GM18498 (cell line): ENCODE measurements around the gene SLC30A4.
"Not testable (repeated sequence)": the region's sequence is repeated elsewhere in the genome, so short reads cannot be mapped to it uniquely, and the experiment has no call there.

ENCODE experiments used
- ATAC-seq: cut with Tn5 transposase; IDR thresholded peaks from one replicate; pipeline ENCODE4 v1.9.1; 2021; ENCODE audit warnings: mild to moderate bottlenecking, moderate library complexity; ENCODE audit not compliant: unreplicated experiment

Gene SLC30A4

DNA sequence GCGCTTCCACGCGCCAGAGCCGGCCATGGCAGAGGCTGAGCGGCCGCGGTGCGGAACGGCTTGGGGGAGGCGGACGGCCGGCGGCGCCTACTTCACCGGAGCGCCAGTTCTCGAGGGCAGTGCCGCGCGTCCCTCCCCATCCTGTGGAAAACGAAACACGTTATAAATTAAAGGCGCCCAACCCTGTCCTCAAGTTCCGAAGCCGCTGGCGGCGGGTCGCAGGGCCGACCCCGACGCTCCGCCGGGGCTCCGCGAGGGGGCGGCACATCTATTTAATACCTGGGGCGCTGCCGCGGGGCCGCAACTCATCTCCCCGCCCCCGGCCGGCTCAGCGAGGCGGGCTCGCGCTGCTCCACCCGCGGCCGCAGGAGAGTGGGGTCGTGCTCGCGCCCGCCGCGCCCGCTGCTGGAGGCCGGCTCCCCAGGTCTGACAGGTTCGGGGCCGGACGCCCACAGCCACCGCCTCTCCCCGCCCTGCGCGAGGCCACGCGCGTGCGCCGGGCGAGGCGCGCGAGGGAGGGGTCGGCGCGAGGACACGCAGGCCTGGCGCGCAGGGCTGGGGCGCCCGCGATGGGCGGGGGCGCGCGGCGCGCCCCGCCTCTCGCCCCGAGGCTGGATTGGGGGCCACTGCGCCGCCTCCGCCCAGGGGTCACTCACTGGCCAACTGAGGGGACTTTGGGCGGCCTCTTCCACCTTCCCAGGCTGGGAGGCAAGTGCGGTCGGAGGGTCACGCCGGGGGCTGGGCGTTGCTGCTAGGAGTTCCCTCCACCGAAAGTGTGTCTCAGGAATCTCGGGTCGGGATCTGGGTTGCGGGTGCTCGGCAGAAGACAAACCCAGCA lies at the start of gene SLC30A4:
Gene SLC30A4 (minus strand): TSS at position 428 of the 838 bp plus-strand sequence. CDS start 401 bp downstream, at position 27.
- ATAC-seq = peak; percentile 89

DNA sequence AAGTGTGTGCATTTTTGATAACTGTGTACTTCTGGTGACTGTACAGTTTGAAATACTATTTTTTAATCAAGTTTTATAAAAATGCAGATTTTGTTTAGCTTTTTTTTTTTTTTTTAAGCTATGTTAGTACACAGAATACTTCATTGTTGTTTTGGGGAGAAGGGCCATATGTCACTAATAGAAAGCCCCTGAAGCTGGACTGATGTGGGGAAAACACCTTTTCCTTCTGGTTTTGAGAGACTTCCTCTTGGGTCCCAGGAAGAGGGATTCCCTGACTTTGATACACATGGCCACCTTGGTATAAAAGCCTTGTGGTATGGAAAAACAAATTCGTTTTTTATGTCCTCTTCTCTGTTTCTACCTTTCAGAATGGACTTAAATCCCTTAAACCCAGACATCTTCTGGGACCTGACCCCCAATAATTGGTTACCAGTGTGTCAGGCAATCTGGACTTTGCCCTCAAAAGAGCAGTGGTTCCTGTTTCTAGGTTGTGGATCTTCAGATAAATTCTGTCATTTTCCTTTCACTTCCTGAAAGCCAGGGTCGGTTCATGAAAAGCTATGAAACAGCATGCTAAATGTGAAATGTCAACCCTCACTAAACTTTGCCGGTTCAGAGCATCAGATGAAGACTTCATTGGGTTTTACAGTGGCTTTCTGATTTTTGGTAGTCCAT lies 33.5 kb upstream of the SLC30A4 start:
- peak; percentile 65 for ATAC-seq

- no peak for ATAC-seq
Observed at GRCh38 chr15:45551676-45552075, 29.1 kb upstream of the SLC30A4 start.

DNA sequence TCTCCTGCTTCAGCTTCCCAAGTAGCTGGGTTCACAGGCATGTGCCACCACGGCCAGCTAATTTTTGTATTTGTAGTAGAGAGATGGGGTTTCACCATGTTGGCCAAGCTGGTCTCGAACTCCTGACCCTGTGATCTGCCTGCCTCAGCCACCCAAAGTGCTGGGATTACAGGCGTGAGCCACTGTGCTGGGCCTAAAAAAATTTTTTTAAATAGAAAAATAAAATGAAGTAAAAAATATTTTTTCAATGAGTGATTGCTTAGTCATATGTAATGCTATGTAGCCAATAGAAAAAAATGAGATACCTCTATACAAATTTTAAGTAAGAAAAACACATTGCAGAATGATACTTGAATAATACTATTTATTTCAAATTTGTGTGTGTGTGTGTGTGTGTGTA lies 27.9 kb upstream of the SLC30A4 start:
- ATAC-seq = no peak

DNA sequence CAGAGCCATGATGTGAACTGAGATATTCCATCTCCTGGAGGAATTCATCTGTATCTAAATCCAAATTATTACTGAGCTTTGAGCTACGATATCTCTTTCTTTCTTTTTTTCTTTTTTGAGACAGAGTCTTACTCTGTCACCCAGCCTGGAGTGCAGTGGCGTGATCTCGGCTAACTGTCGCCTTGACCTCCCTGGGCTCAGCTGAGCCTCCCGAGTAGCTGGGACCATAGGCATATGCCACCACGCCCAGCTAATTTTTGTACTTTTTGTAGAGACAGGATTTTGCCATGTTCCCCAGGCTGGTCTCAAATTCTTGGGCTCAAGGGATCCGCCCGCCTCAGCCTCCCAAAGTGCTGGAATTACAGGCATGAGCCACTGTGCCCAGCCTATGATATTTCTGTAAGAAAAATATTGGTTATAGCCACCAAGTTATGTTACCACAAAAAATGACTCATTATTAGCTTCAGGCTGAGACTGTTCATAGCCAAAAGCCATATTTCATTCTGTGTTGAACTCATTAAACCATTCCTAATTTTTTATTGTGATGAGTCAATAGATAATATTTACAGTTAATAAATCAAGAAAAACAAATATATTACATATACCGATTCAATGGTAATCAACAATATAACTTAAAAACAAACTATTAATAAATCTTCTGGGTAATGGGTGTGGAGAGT lies 27.1 kb upstream of the SLC30A4 start:
- no peak for ATAC-seq

DNA sequence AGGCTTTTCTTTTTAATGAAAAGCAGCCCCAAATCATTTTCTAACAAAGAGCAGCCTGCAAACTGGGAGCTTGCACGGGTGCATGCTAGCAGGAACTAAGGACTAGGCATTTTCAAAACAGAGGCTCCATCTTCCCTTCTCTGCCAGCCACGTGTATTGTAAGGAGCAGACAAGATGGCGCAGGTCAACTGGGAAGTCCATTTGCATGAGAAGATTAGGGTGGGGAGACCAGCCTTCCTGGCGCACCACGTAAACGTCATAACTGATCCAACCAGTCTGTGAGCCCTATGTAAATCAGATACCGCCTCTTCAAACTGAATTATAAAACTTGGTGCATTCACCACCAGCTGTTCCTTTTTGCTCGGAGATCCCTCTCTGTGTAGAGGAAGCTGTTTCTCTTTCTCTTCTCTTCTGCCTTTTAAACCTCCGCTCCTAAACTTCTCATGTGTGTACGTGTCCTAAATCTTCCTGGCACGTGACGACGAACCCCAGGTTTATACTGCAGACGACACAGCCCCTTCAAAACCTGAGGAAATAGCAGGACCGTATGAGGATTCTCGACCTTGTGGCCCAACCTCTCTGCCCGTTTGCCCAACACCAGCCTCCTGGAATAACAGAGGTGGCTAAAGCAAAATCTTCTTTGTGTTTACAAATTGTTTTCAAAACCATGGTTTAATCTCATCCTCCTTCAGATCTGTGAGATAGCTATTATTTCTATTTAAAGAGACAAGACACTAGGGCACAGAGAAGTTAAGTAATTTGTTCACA lies 26.4 kb upstream of the SLC30A4 start:
- ATAC-seq = no peak

DNA sequence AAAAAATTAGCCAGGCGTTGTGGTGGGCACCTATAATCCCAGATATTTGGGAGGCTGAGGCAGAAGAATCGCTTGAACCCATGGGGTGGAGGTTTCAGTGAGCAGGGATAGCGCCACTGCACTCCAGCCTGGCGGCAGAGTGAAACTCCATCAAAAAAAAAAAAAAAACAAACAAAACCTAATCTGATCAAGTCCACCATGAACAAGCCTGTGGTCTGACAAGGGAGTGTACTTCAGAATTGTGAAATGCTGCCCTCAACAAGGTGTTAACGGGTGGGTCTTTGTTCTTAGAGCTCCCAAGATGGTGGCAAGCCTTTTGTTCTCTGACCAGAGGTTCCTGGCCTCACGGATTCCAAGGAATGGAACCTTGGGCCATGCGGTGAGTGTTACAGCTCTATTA lies 24.2 kb upstream of the SLC30A4 start:
- no peak for ATAC-seq

GRCh38 chr15:45544266-45545023 lies 21.9 kb upstream of the SLC30A4 start:
- ATAC-seq = no peak

DNA sequence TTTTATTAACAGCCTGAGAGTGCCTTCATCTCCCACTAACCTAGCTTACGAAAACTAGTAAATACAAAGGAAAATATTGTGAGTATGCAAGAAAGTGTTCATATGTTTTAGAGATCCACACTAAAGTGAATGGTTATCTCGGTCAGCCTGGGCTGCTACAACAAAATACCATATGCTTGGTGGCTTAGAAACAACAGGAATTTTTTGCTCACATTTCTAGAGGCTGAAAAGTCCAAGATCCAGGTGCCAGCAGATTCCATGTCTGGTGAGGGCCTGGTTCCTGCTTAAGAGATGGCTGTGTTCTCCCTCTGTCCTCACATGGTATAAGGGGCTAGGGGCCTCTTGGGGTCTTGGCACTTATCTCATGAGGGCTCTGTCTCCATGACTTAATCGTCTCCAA lies 20.5 kb upstream of the SLC30A4 start:
- no peak for ATAC-seq

DNA sequence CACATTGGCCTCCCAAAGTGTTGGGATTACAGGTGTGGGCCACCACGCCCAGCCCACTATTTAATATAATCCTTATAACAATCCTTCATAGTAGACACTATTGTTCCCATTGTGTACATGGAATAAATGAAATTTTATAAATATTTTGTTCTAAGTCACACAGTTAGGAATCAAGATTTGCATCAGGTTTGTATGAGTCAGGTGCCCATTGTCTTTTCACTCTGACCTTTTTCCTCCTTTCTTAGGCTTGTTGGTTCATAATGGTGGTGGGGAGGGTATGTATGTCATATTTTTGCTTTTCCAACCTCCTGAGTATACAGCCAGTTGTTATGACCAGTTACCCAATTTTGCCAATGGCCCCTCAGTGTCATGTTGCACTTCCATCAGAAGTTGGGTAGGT lies 18.0 kb upstream of the SLC30A4 start:
- ATAC-seq = no peak

- no peak for ATAC-seq
Observed at GRCh38 chr15:45539680-45540079, 17.1 kb upstream of the SLC30A4 start.

- no peak for ATAC-seq
Observed at GRCh38 chr15:45536934-45537333, 14.4 kb upstream of the SLC30A4 start.

GRCh38 chr15:45535486-45536042 lies 13.0 kb upstream of the SLC30A4 start:
- no peak for ATAC-seq

GRCh38 chr15:45534821-45535220 lies 12.3 kb upstream of the SLC30A4 start:
- ATAC-seq = no peak

DNA sequence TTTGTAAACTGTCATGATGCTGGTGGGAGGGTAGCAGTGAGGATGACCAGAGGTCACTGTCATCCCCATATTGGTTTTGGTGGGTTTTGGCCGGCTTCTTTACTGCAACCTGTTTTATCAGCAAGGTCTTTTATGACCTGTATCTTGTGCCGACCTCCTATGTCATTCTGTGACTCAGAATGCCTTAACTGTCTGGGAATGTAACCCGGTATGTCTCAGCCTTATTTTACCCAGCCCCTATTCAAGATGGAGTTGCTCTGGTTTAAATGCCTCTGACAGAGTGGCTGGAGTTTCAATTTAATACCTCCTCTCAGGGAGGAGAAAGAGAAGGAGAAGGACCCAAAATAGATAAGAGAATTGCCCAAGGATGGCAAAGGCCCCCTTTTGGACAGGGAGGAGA lies 10.3 kb upstream of the SLC30A4 start:
- ATAC-seq = not testable (repeated sequence)

- ATAC-seq = no peak
Observed at GRCh38 chr15:45529613-45530012, 7.1 kb upstream of the SLC30A4 start.

DNA sequence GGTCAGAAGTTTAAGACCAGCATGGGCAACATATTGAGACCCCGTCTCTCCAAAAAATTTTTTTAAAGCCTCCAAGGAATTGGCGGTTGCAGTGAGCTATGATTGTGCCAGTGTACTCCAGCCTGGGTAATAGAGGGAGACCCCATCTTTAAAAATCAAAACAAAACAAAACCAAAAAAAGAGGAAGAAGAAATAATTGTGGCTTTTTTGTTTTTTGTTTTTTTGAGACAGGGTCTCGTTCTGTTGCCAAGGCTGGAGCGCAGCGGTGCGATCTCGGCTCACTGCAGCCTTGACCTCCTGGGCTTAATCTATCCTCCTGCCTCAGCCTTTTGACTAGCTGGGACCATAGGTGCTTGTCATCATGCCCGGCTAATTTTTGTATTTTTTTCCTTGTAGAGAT lies 4.5 kb upstream of the SLC30A4 start:
- ATAC-seq = no peak

- ATAC-seq = no peak
Observed at GRCh38 chr15:45523166-45523460, 558 bp upstream of the SLC30A4 start.

DNA sequence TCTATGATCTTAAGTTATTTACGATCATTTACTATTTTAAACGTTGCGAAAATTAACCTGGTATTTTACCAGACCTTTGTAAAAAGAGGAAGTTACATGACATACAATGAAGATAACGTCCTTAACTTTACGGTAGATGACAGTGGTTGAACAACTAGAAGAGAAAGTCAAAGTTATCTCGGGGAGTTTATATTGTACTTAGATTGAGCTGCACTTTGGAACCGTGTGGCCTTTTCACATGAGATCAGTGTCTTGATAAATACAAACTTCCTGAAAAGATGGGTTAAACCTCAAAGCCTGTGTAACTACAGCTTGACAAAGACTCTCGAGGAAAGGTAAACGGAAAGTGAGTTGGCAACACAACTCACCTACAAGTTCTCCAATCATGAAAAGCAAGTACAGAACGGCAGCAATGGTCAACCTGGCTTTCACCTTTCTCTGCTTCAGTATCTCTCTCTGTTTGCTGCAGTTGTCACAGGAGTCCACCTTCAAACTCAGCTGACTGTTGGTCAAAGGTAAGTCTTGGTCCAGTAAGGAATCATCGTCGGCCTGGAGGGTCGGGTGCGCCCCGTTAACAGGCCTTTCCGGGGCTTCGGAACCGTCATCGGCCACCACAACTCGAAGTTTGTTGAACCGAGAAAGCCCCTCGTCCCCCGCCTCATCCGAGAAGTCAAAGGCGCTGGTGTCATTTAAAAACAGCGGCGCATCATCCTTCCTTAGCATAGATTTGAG lies 793 bp downstream of the SLC30A4 start:
- ATAC-seq = peak; percentile 17
